SU-DHL-6 (cell line): ENCODE data around the gene TCEA3.

Source experiments
- H2AFZ ChIP-seq: fragments of 200-600 bp; sonication (generic); 2 replicates; pipeline ENCODE4 v1.6.1; 2014; ENCODE audit warnings: low read depth, mild to moderate bottlenecking, moderate library complexity, mixed read lengths, antibody characterized with exemption, low read length; ENCODE audit not compliant: severe bottlenecking
- H3F3A ChIP-seq: fragments of 200-600 bp; shearing (Covaris generic); 2 replicates; pipeline ENCODE4 v1.6.0; 2016; ENCODE audit warnings: antibody characterized with exemption, mild to moderate bottlenecking; ENCODE audit not compliant: insufficient read depth
- H3K27ac ChIP-seq: fragments of 200-600 bp; sonication (generic); 2 replicates; pipeline ENCODE4 v1.5.1; 2016; ENCODE audit warnings: low read depth, mild to moderate bottlenecking, low read length, moderate library complexity, mixed read lengths
- H3K27me3 ChIP-seq: fragments of 200-600 bp; sonication (generic), shearing (Covaris generic); 2 replicates; pipeline ENCODE4 v1.6.0; 2014; ENCODE audit warnings: mild to moderate bottlenecking, low read length
- H3K36me3 ChIP-seq: fragments of 200-600 bp; sonication (generic); 2 replicates; pipeline ENCODE4 v1.6.1; 2014; ENCODE audit warnings: mild to moderate bottlenecking, low read length, mixed read lengths
- H3K4me2 ChIP-seq: fragments of 300-600, 200-600 bp; shearing (Covaris generic), sonication (generic); 2 replicates; pipeline ENCODE4 v1.6.0; 2014; ENCODE audit warnings: low read length, low read depth, mild to moderate bottlenecking; ENCODE audit not compliant: poor library complexity, severe bottlenecking
- H3K4me3 ChIP-seq: fragments of 200-600 bp; sonication (generic); 2 replicates; pipeline ENCODE4 v1.5.1; 2014; ENCODE audit warnings: antibody characterized with exemption, low read length, mild to moderate bottlenecking, mixed read lengths; ENCODE audit not compliant: insufficient read depth, poor library complexity, severe bottlenecking
- H3K79me2 ChIP-seq: fragments of 200-600 bp; sonication (generic); 2 replicates; pipeline ENCODE4 v1.6.1; 2014; ENCODE audit warnings: mild to moderate bottlenecking, low read length, moderate library complexity; ENCODE audit not compliant: insufficient read depth
- H3K9ac ChIP-seq: fragments of 200-600 bp; sonication (generic); 2 replicates; pipeline ENCODE4 v1.7.0; 2014; ENCODE audit warnings: mild to moderate bottlenecking, low read length
- H3K9me2 ChIP-seq: fragments of 200-600 bp; sonication (generic); replicated peaks from 2 replicates; pipeline ENCODE4 v1.6.1; 2014; ENCODE audit warnings: low read length; ENCODE audit not compliant: insufficient read depth
- H3K9me3 ChIP-seq: fragments of 200-600 bp; sonication (generic); 2 replicates; pipeline ENCODE4 v1.6.1; 2014; ENCODE audit warnings: low read length, mixed read lengths; ENCODE audit not compliant: insufficient read depth
- H4K20me1 ChIP-seq: fragments of 200-600 bp; sonication (generic); 2 replicates; pipeline ENCODE4 v1.6.1; 2014; ENCODE audit warnings: low read depth, mild to moderate bottlenecking, antibody characterized with exemption, low read length, moderate library complexity, mixed read lengths
- EZH2phosphoT487 ChIP-seq: fragments of 200-600 bp; sonication (generic), shearing (Covaris generic); conservative IDR thresholded peaks from 2 replicates; pipeline ENCODE4 v1.6.1; 2018; ENCODE audit warnings: mild to moderate bottlenecking, antibody characterized with exemption, low read length, moderate library complexity, mixed read lengths
- TF ChIP-seq, protein P1 (sequence below): fragments of 200-600 bp; sonication (generic); IDR thresholded peaks from one replicate; pipeline ENCODE4 v1.5.1; 2017; ENCODE audit warnings: antibody characterized with exemption, mild to moderate bottlenecking, low read length, moderate library complexity; ENCODE audit not compliant: insufficient read depth, poor library complexity, severe bottlenecking

TCEA3 gene

DNA sequence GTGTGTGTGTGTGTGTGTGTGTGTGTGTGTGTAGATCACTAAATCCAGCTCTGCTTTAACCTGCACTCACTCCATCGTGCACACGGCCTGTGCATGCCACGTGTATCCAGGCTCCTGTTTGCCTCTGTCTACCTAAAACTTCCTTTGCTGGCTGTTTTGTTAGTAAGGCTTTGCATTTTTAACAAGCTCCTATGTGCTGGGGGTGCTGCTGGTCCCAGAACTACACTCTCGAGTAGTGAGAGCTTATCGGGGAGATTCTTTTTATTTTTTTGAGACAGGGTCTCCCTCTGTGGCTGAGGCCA, 596 bp upstream of the TCEA3 start:
- Histone ChIP-seq H3F3A (no peaks in the 10 kb centered on the region), H3K36me3 (no peaks in the 10 kb centered on the region), H3K27me3 (no peaks in the 10 kb centered on the region), H3K9me2 (no peaks in the 10 kb centered on the region), H3K79me2 (no peaks in the 10 kb centered on the region), H3K9ac (no peak overlapping the region), H3K4me2 (no peak overlapping the region), H3K4me3 (no peak overlapping the region), H2AFZ (no peak overlapping the region), H3K27ac (no peak overlapping the region), H3K9me3 (no peaks in the 10 kb centered on the region), H4K20me1 (no peaks in the 10 kb centered on the region)
- no peak for TF ChIP-seq EZH2phosphoT487
- TF ChIP-seq, protein P1, sequence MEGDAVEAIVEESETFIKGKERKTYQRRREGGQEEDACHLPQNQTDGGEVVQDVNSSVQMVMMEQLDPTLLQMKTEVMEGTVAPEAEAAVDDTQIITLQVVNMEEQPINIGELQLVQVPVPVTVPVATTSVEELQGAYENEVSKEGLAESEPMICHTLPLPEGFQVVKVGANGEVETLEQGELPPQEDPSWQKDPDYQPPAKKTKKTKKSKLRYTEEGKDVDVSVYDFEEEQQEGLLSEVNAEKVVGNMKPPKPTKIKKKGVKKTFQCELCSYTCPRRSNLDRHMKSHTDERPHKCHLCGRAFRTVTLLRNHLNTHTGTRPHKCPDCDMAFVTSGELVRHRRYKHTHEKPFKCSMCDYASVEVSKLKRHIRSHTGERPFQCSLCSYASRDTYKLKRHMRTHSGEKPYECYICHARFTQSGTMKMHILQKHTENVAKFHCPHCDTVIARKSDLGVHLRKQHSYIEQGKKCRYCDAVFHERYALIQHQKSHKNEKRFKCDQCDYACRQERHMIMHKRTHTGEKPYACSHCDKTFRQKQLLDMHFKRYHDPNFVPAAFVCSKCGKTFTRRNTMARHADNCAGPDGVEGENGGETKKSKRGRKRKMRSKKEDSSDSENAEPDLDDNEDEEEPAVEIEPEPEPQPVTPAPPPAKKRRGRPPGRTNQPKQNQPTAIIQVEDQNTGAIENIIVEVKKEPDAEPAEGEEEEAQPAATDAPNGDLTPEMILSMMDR, result no peak

- H3K27ac ChIP-seq, result no peak overlapping the region
- no peaks in the 10 kb centered on the region for H4K20me1 ChIP-seq
- H3K27me3 ChIP-seq, result no peaks in the 10 kb centered on the region
- no peaks in the 10 kb centered on the region for H3K36me3 ChIP-seq
- H3K4me3 ChIP-seq, result no peak overlapping the region
- no peak for TF ChIP-seq EZH2phosphoT487
- TF ChIP-seq, protein P1, result no peak
- no peaks in the 10 kb centered on the region for H3F3A ChIP-seq
- no peaks in the 10 kb centered on the region for H3K9me3 ChIP-seq
- no peak overlapping the region for H2AFZ ChIP-seq
- no peak overlapping the region for H3K9ac ChIP-seq
- H3K4me2 ChIP-seq, result no peak overlapping the region
- no peaks in the 10 kb centered on the region for H3K79me2 ChIP-seq
- H3K9me2 ChIP-seq, result no peaks in the 10 kb centered on the region
These were observed 894 bp downstream of the TCEA3 start for GRCh38 chr1:23423415-23424292.

DNA sequence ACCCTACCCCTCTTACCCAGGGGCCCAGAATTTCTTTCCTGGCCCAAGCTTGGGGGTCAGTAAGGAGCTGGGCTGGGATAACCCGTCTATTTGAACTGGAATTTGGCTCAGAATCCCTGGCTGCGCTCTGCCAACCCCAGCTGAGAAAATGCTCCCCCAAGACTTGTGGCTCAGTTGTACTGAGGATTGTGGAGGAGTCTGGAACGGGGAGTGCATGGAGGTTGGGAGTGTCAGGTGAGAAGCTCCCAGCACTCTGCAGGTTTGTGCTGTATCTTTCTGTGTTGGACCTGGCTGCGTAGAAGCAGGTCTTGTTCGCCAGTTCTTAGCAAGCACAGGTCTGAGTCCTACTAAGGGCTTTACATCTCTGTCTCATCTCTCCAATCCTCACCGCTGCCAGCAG, 1.6 kb downstream of the TCEA3 start:
- no peaks in the 10 kb centered on the region for H3K27me3 ChIP-seq
- H3K9me3 ChIP-seq, result no peaks in the 10 kb centered on the region
- H3K4me3 ChIP-seq, result no peak overlapping the region
- no peaks in the 10 kb centered on the region for H3K9me2 ChIP-seq
- no peaks in the 10 kb centered on the region for H3F3A ChIP-seq
- no peak for TF ChIP-seq EZH2phosphoT487
- TF ChIP-seq, protein P1, result no peak
- H3K27ac ChIP-seq, result no peak overlapping the region
- H3K4me2 ChIP-seq, result no peak overlapping the region
- no peaks in the 10 kb centered on the region for H4K20me1 ChIP-seq
- H3K79me2 ChIP-seq, result no peaks in the 10 kb centered on the region
- H3K36me3 ChIP-seq, result no peaks in the 10 kb centered on the region
- no peak overlapping the region for H3K9ac ChIP-seq
- no peak overlapping the region for H2AFZ ChIP-seq
